Right atrium auricular region (tissue), 2 donors: Measurements from ENCODE around the gene FGB. TPM values are rescaled to one million over a fixed set of nuclear protein-coding genes. Genes with fewer than 3 reads are reported as not detected.

Experiments used
- DNase-seq: peaks from one replicate; pipeline ENCODE4 v3.0.0-alpha.2; 2019; ENCODE audit warnings: low spot score
- H3K27ac ChIP-seq, 2 donors: fragments of 200-600 bp; sonication (generic); 1 replicate in 1 of 2; 2 replicates in 1 of 2; pipeline ENCODE4 v1.5.1; 2016 to 2019
- H3K27me3 ChIP-seq, 2 donors: fragments of 200-600 bp; sonication (generic); one replicate each; pipeline versions ENCODE4 v1.5.1 to v1.6.0; 2017 to 2019
- H3K36me3 ChIP-seq: fragments of 200-600 bp; sonication (generic); one replicate; pipeline ENCODE4 v1.5.1; 2016
- H3K4me1 ChIP-seq, 2 donors: fragments of 200-600 bp; sonication (generic); one replicate each; pipeline versions ENCODE4 v1.5.1 to v1.6.0; 2017 to 2019
- H3K4me3 ChIP-seq, 2 donors: fragments of 200-600 bp; sonication (generic); 1 replicate in 1 of 2; 2 replicates in 1 of 2; pipeline ENCODE4 v1.5.1; 2017 to 2019; ENCODE audit warnings: mild to moderate bottlenecking in 1 of 2, moderate library complexity in 1 of 2
- H3K9me3 ChIP-seq, 2 donors: fragments of 200-600 bp; sonication (generic); one replicate each; pipeline ENCODE4 v1.5.1; 2019
- total RNA-seq, 2 donors: library from RNA; depleted of rRNA; stranded (reverse); fragments of >200 nt; gene quantifications; one replicate each; pipeline ENCODE4 v1.1.0, GENCODE V29; 2016
- TF ChIP-seq, protein P1 (sequence below), 2 donors: fragments of 200-600 bp; sonication (generic); IDR thresholded peaks; one replicate each; pipeline ENCODE4 v1.5.1; 2019; ENCODE audit warnings: antibody characterized with exemption in 2 of 2

The FGB gene
- total RNA-seq, 2 donors from 2014 or later, result not detected

- H3K9me3 ChIP-seq, result no peaks in the 10 kb centered on the region
- no peaks in the 10 kb centered on the region for H3K4me1 ChIP-seq
- no peak overlapping the region for H3K4me3 ChIP-seq
- H3K36me3 ChIP-seq, result no peaks in the 10 kb centered on the region
- no peak for DNase-seq
- no peaks in the 10 kb centered on the region for H3K27me3 ChIP-seq
- no peak overlapping the region for H3K27ac ChIP-seq
- TF ChIP-seq, protein P1, sequence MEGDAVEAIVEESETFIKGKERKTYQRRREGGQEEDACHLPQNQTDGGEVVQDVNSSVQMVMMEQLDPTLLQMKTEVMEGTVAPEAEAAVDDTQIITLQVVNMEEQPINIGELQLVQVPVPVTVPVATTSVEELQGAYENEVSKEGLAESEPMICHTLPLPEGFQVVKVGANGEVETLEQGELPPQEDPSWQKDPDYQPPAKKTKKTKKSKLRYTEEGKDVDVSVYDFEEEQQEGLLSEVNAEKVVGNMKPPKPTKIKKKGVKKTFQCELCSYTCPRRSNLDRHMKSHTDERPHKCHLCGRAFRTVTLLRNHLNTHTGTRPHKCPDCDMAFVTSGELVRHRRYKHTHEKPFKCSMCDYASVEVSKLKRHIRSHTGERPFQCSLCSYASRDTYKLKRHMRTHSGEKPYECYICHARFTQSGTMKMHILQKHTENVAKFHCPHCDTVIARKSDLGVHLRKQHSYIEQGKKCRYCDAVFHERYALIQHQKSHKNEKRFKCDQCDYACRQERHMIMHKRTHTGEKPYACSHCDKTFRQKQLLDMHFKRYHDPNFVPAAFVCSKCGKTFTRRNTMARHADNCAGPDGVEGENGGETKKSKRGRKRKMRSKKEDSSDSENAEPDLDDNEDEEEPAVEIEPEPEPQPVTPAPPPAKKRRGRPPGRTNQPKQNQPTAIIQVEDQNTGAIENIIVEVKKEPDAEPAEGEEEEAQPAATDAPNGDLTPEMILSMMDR (IDR thresholded peaks at IDR 0.05), result no peak
Observed at GRCh38 chr4:154578919-154579318, 16.1 kb downstream of the FGB start.

DNA sequence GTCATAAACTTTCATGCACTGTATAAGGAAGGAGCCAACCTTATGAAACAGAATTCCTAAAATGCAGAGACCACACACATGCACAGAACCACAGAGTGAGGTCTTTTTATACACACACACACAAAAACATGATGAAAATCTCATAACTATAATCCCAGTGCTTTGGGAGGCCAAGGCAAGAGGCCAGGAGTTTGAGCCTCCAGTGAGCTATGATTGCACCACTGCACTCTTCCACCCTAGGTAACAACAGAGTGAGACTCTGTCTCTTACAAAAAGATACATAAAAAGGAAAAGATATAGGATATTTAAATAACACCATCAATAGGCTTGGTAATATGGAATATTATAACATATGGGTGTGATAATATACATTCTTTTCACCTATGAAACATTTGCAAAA lies 17.1 kb downstream of the FGB start:
- no peak for DNase-seq
- H3K36me3 ChIP-seq, result no peaks in the 10 kb centered on the region
- no peaks in the 10 kb centered on the region for H3K27me3 ChIP-seq
- no peaks in the 10 kb centered on the region for H3K4me1 ChIP-seq
- H3K4me3 ChIP-seq, result no peak overlapping the region
- no peak overlapping the region for H3K27ac ChIP-seq
- H3K9me3 ChIP-seq, result no peaks in the 10 kb centered on the region
- TF ChIP-seq, protein P1 (IDR thresholded peaks at IDR 0.05), result no peak

DNA sequence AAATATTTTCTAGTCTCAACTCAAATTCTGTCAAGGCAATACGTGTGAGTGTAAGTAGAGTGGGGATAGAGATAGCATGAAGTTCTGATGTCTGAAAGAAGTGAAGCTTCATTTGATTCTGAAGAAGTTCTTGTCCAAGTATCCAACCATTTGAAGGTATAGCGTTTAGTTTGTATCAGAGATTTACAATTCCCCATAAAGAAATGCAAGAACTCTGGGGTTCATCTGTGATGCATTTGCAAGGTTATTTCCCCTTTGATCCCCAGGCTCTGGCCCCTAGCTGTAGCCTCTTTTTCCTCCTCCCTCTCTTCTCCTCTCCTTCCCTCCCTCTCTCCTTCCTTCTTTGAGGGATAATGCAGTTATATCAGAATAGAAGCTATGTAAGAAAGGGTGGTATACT lies 19.9 kb downstream of the FGB start:
- no peak overlapping the region for H3K4me3 ChIP-seq
- no peaks in the 10 kb centered on the region for H3K4me1 ChIP-seq
- TF ChIP-seq, protein P1 (IDR thresholded peaks at IDR 0.05), result no peak
- H3K27ac ChIP-seq, result no peak overlapping the region
- no peaks in the 10 kb centered on the region for H3K27me3 ChIP-seq
- no peaks in the 10 kb centered on the region for H3K36me3 ChIP-seq
- H3K9me3 ChIP-seq, result no peaks in the 10 kb centered on the region
- no peak for DNase-seq

DNA sequence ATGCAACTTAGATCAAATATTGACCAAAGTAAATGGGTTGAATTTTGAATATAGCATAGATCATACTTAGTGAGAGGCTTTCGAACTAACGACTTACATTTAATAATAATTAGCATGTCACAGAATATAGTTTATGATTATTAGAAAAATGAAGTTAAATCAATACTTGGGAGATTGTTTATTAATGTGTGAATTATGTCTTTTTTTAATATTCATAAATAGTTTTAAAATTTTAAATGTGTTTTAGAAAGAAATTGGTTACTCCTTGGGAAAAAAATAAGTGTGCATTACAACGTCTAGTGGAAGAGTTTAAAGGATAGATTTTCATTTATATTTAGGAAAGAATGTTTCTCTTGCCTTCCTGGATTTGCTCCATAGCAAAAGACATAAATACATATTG lies 20.4 kb downstream of the FGB start:
- TF ChIP-seq, protein P1 (IDR thresholded peaks at IDR 0.05), result no peak
- DNase-seq, result no peak
- H3K4me1 ChIP-seq, result no peaks in the 10 kb centered on the region
- H3K36me3 ChIP-seq, result no peaks in the 10 kb centered on the region
- H3K27me3 ChIP-seq, result no peaks in the 10 kb centered on the region
- no peak overlapping the region for H3K27ac ChIP-seq
- H3K4me3 ChIP-seq, result no peak overlapping the region
- no peaks in the 10 kb centered on the region for H3K9me3 ChIP-seq

DNA sequence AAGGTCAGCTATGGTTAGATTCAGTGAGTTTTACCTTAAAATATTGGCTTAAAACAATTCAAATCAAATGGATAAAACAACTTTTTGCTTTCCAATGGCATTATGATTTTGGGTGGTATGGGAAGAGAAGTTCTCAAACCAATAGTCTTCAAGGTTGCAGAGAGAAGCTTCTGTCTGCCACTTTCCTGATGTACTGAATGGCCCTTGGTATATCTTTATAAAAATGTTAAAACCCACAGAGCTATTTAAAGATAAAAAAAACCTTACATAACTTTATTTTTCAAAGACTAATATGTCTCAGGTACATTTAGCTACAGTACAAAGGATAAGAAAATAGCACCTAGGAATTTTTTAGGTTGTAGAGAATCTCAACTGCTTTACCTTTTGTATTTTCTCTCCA lies 20.9 kb downstream of the FGB start:
- TF ChIP-seq, protein P1 (IDR thresholded peaks at IDR 0.05), result no peak
- H3K27me3 ChIP-seq, result no peaks in the 10 kb centered on the region
- no peaks in the 10 kb centered on the region for H3K4me1 ChIP-seq
- no peaks in the 10 kb centered on the region for H3K36me3 ChIP-seq
- no peak overlapping the region for H3K27ac ChIP-seq
- no peaks in the 10 kb centered on the region for H3K9me3 ChIP-seq
- no peak overlapping the region for H3K4me3 ChIP-seq
- no peak for DNase-seq

- TF ChIP-seq, protein P1 (IDR thresholded peaks at IDR 0.05), result no peak
- Histone ChIP-seq H3K9me3 (no peaks in the 10 kb centered on the region), H3K36me3 (no peaks in the 10 kb centered on the region), H3K27me3 (no peaks in the 10 kb centered on the region), H3K4me3 (no peak overlapping the region), H3K27ac (no peak overlapping the region), H3K4me1 (no peaks in the 10 kb centered on the region)
- DNase-seq, result no peak
Observed at GRCh38 chr4:154584259-154584658, 21.4 kb downstream of the FGB start.
